Chondrocyte (in vitro differentiated cells): ENCODE measurements around the gene CBFA2T2. TPM values are rescaled to one million over a fixed set of nuclear protein-coding genes. Genes with fewer than 3 reads are reported as not detected.

ENCODE experiments used
- DNase-seq: peaks from one replicate; pipeline ENCODE4 v3.0.0; 2021; ENCODE audit warnings: mixed read lengths, low spot score
- H3K27ac Mint-ChIP-seq: one replicate; pipeline ENCODE4 v1.8.0; 2021; ENCODE audit warnings: mild to moderate bottlenecking, moderate library complexity, mixed read lengths; ENCODE audit not compliant: unreplicated experiment
- H3K27me3 Mint-ChIP-seq: 2 replicates; pipeline ENCODE4 v1.8.0; 2021; ENCODE audit warnings: low read depth, mixed read lengths
- H3K36me3 Mint-ChIP-seq: 2 replicates; pipeline ENCODE4 v1.8.0; 2021; ENCODE audit warnings: low read depth, mixed read lengths
- H3K4me1 Mint-ChIP-seq: 2 replicates; pipeline ENCODE4 v1.8.0; 2021; ENCODE audit warnings: low read depth, mild to moderate bottlenecking, mixed read lengths
- H3K4me3 Mint-ChIP-seq: one replicate; pipeline ENCODE4 v1.8.0; 2021; ENCODE audit warnings: mild to moderate bottlenecking, moderate library complexity, mixed read lengths; ENCODE audit not compliant: unreplicated experiment
- H3K9me3 Mint-ChIP-seq: 2 replicates; pipeline ENCODE4 v1.8.0; 2021; ENCODE audit warnings: low read depth, mixed read lengths
- CTCF ChIP-seq: fragments of 200-600 bp; sonication (generic); IDR thresholded peaks from 2 replicates; pipeline ENCODE4 v1.5.0; 2021; ENCODE audit warnings: antibody characterized with exemption, mild to moderate bottlenecking, moderate library complexity
- total RNA-seq: library from RNA; stranded (reverse); gene quantifications from 3 replicates; pipeline ENCODE4 v1.2.1, GENCODE V29; 2021

Gene CBFA2T2
- total RNA-seq, 1 donor from 2014 or later = 23.5 TPM

- no peak overlapping the region for H3K4me3 Mint-ChIP-seq
- no peaks in the 10 kb centered on the region for H3K27me3 Mint-ChIP-seq
- DNase-seq = no peak
- no peaks in the 10 kb centered on the region for H3K9me3 Mint-ChIP-seq
- H3K36me3 Mint-ChIP-seq = peaks cover 22% of the 10 kb centered on the region
- no peak for TF ChIP-seq CTCF
- H3K4me1 Mint-ChIP-seq = peaks cover 24% of the 10 kb centered on the region
- peak overlapping the region; percentile 95 for H3K27ac Mint-ChIP-seq
Measured at GRCh38 chr20:33648396-33649004, 158.6 kb downstream of the CBFA2T2 start.

GRCh38 chr20:33649201-33649681, 159.3 kb downstream of the CBFA2T2 start:
- Mint-ChIP-seq H3K27me3 (no peaks in the 10 kb centered on the region), H3K9me3 (no peaks in the 10 kb centered on the region), H3K36me3 (peaks cover 20% of the 10 kb centered on the region), H3K4me3 (no peak overlapping the region), H3K27ac (no peak overlapping the region), H3K4me1 (peaks cover 25% of the 10 kb centered on the region)
- no peak for DNase-seq
- no peak for TF ChIP-seq CTCF

- H3K4me1 Mint-ChIP-seq = peaks cover 25% of the 10 kb centered on the region
- H3K36me3 Mint-ChIP-seq = peaks cover 11% of the 10 kb centered on the region
- no peak for DNase-seq
- H3K27me3 Mint-ChIP-seq = no peaks in the 10 kb centered on the region
- no peaks in the 10 kb centered on the region for H3K9me3 Mint-ChIP-seq
- no peak overlapping the region for H3K4me3 Mint-ChIP-seq
- no peak overlapping the region for H3K27ac Mint-ChIP-seq
- no peak for TF ChIP-seq CTCF
Measured at GRCh38 chr20:33650111-33650752, 160.3 kb downstream of the CBFA2T2 start.

GRCh38 chr20:33650753-33651561, 161.1 kb downstream of the CBFA2T2 start:
- H3K27me3 Mint-ChIP-seq = no peaks in the 10 kb centered on the region
- no peaks in the 10 kb centered on the region for H3K9me3 Mint-ChIP-seq
- no peak overlapping the region for H3K4me3 Mint-ChIP-seq
- peaks cover 25% of the 10 kb centered on the region for H3K4me1 Mint-ChIP-seq
- TF ChIP-seq CTCF = no peak
- no peak for DNase-seq
- peaks cover 5% of the 10 kb centered on the region for H3K36me3 Mint-ChIP-seq
- H3K27ac Mint-ChIP-seq = no peak overlapping the region

GRCh38 chr20:33651562-33652048, 161.7 kb downstream of the CBFA2T2 start:
- Mint-ChIP-seq H3K9me3 (no peaks in the 10 kb centered on the region), H3K4me1 (peaks cover 25% of the 10 kb centered on the region), H3K27me3 (no peaks in the 10 kb centered on the region), H3K27ac (no peak overlapping the region), H3K4me3 (no peak overlapping the region), H3K36me3 (peaks cover 2% of the 10 kb centered on the region)
- no peak for TF ChIP-seq CTCF
- no peak for DNase-seq
